Stimulated activated CD4-positive, alpha-beta T cell treated with anti-CD3 and anti-CD28 coated beads, TNF-alpha, amount 100 ng/mL, for 24 hours (primary cell): ENCODE results near the gene NBDY.
"Not testable (repeated sequence)": the region's sequence is repeated elsewhere in the genome, so short reads cannot be mapped to it uniquely, and the experiment has no call there.

ENCODE experiments used
- DNase-seq, 3 experiments: peaks; one replicate each; pipeline ENCODE4 v3.0.0-alpha.2; 2020; ENCODE audit warnings: low read depth in 3 of 3

Gene NBDY

DNA sequence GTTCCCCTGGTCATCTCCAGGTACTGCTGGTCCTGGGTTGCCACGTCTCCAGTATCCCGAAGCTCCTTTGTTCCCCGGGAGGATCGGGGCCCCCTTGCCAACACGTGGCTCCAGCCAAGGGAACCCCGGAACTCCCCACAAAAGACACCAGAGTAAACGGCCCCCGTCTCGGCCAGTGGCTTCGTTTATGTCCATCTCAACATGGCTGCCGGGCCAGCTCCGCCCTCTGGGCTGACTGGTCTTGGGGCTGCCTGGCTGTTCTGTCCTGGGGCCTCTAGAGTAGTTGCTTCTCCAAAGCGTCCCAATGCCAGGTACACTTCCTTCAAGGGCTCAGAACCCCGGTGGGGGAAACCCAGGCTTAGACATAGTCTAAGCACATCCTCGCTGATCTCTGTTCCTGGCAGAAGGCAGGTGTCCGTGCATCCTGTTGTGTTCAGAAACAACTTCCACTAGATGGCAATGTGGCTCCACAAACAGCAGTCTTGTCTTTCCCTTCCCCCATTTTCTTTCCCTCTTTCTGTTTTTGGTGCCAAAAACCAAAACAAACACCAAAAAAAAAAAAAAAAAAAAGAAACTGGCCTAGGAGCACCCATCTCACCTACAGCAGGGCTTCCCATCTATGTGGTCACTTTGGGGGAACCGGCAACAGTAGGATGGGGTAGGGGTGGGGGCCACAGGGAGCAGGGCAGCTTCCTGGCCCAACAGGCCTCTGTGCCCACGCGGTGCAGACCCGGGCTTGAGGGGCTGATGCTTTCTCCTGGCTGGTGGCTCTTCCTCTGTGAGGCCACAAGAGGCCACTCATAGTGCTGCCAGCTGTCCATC is 35.3 kb downstream of the NBDY start:
- peak; percentile 28 to 48 (median 41) for DNase-seq

DNA sequence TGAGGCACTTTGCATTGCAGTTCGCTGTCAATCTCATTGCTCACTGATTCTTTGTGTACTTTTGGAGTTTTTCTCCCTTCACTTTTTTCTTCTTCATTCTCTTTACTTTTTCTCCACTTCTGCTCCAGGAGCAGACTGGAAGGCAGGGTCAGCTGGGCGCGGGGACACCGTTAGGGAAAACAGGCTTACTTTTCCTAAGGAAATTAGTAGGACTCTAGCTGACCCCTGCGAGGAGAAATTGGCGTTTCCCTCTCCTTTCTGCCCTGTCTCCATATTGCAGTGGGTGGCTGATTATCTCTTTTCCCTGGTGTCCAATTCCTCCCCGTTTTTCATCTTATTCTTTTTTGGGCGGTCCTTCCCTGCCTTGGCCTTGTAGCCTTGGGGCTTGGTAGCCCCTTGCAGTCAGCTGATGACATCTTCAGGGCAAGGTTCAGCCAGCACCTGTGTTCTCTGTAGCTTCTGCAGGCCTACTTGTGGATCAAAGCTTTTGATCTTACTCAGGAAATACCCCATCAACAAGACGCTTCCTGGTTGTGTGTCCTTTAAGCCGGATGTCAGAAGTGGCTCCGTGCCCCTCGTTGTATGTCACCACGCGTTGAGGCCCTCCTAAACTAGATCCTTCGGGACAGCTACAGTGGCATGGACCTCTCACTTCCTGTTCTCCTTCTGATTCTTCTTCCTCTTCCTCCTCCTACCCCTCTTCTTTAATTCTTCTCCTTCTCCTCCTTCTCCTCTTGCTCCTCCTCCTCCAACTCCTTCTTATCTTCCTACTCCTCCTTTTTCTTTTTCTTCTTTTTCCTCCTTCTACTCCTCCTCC is 36.1 kb downstream of the NBDY start:
- DNase-seq = no peak

DNA sequence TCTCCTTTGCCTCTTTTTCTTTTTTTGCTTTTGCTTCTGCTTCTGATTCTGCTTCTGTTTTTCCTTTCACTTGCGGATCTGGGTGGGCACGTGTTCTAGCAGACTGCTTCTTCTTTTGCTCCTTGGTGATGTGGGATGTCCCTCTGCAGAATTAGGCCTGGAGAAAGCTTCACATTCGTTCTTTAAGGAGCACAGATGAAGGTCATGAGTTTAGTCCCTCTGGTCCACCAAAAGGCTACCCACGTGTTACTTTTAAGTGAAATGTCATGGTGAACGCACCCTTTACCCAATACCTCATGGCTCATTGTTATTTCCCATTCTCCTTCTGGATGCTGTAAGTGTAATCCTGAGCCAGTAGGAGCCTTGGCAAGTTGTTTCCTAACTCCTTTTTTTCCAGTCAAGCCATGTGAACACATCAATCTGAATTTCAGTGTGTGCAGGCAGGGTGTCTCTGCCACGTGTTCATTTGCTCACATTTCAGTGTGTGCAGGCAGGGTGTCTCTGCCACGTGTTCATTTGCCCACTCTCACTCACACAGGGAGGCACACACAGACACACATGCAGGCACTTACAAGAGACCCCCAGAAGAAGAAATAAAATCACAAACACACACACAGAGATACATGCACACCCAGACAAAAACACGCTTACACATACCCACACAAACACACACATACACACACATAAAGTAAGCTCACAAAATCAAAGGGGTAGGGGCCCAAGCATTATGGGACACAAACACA is 36.9 kb downstream of the NBDY start:
- no peak for DNase-seq

DNA sequence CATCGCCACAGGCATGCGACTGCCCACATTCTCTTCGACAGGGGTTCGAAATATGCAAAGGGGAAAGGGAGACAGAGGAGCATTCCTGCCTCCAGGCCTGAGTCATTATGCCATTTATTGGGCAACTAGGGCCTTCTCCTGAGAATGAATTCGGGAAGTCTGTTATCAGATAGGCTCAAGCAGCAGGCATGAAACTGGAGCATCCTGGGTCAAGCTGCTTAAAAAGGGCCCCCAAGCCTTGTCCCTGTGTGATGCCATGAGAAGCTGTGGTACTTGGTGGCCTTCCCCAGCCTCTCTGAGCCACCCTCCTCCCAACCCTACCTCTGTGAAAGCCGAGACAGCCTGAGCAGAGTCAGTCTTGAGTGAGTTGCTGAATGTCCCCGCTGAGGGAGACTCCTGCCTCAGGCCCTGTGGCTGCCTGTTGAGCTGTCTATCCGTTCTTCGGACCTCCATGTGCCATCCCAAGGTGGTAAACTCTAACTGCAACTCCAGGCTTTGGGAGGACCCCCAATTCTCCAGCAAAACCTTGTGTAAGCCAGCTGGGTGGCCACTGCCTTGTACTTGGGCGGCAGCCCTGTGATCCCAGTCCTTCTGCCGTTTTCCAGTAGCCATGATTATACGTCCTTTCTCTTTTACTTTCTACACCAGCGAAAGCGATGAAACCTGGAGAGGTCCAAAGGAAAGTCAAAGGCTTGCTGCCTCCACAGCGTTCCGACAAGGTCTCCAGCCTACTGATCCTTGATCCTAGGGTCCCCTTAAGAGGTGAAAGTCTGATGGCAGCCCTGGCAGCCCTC is 37.7 kb downstream of the NBDY start:
- no peak for DNase-seq

DNA sequence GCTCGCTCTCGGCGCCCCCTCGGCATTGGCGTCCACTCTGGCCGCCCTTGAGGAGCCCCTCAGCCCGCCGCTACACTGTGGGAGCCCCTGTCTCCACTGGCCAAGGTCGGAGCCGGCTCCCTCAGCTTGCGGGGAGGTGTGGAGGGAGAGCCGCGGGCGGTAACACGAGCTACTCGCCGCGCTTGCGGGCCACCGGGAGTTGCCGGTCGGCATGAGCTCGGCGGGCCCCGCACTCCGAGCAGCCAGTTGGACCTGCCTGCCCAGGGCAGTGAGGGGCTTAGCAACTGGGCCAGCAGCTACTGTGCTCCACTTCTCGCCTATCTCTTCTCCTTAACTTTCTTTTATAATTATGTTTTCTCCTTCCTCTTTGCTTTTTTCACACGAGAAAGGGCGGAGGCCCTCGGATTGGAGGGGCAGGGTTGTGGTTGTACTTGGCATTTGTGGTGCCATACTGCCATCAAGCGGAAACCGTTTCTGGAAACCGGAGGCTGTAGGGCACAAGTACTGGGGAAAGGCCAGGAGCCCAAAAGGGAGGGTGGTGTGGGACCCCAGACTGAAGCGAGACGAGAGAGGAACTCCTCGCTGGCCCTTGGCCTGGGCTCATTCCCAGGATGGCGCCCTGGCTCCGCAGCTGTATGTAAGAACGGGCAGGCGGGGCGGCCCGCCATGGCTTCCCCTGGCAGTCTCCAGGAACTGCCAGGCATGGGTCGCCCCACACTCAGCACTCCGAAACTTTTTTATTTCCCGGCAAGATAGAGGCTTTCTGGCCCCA is 38.5 kb downstream of the NBDY start:
- DNase-seq = not testable (repeated sequence)

DNA sequence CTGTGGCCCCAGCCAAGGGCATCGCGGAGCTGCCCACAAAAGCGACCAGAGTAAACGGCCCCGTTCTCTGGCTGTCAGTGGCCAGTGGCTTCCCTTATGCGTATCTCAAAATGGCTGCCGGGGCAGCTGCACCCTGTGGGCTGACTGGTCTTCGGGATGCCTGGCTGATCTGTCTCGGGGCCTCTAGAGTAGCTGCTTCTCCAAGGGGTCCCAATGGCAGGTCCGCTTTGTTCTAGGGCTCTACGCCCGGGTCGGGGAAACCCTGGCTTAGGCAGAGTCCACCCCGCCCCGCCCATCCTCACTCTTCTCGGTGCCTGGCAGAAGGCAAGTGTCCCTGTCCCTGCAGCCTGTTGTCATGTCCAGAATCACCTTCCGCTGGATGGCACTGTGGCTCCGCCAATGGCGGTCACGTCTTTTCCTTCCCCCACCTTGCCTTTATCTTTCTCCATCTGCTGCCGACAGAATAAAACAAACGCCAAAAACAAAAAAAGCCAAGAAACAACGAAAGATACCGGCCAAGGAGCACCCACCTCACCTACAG is 39.1 kb downstream of the NBDY start:
- not testable (repeated sequence) for DNase-seq

DNA sequence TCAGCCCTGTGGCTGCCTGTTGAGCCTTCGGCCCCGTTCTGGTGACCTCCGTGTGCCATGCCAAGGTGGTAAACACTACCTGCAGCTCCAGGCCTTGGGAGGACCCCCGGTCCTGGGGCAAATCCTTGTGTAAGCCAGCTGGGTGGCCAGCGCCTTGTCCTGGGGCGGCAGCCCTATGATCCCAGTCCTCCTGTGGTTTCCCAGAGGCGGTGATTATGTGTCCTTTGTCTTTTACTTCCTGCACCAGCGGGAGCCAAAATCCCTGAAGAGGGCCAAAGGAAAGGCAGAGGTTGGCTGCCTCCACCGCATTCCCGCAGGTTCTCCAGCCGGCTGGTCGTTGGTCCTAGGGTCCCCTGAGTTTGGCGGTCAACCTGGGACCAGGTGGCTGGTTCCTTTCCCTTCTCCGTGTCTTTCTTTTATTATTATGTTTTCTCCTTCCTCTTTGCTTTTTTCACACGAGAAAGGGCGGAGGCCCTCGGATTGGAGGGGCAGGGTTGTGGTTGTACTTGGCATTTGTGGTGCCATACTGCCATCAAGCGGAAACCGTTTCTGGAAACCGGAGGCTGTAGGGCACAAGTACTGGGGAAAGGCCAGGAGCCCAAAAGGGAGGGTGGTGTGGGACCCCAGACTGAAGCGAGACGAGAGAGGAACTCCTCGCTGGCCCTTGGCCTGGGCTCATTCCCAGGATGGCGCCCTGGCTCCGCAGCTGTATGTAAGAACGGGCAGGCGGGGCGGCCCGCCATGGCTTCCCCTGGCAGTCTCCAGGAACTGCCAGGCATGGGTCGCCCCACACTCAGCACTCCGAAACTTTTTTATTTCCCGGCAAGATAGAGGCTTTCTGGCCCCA is 43.9 kb downstream of the NBDY start:
- DNase-seq = not testable (repeated sequence)

DNA sequence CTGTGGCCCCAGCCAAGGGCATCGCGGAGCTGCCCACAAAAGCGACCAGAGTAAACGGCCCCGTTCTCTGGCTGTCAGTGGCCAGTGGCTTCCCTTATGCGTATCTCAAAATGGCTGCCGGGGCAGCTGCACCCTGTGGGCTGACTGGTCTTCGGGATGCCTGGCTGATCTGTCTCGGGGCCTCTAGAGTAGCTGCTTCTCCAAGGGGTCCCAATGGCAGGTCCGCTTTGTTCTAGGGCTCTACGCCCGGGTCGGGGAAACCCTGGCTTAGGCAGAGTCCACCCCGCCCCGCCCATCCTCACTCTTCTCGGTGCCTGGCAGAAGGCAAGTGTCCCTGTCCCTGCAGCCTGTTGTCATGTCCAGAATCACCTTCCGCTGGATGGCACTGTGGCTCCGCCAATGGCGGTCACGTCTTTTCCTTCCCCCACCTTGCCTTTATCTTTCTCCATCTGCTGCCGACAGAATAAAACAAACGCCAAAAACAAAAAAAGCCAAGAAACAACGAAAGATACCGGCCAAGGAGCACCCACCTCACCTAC is 44.5 kb downstream of the NBDY start:
- DNase-seq = not testable (repeated sequence)

DNA sequence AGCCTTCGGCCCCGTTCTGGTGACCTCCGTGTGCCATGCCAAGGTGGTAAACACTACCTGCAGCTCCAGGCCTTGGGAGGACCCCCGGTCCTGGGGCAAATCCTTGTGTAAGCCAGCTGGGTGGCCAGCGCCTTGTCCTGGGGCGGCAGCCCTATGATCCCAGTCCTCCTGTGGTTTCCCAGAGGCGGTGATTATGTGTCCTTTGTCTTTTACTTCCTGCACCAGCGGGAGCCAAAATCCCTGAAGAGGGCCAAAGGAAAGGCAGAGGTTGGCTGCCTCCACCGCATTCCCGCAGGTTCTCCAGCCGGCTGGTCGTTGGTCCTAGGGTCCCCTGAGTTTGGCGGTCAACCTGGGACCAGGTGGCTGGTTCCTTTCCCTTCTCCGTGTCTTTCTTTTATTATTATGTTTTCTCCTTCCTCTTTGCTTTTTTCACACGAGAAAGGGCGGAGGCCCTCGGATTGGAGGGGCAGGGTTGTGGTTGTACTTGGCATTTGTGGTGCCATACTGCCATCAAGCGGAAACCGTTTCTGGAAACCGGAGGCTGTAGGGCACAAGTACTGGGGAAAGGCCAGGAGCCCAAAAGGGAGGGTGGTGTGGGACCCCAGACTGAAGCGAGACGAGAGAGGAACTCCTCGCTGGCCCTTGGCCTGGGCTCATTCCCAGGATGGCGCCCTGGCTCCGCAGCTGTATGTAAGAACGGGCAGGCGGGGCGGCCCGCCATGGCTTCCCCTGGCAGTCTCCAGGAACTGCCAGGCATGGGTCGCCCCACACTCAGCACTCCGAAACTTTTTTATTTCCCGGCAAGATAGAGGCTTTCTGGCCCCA is 49.3 kb downstream of the NBDY start:
- not testable (repeated sequence) for DNase-seq

DNA sequence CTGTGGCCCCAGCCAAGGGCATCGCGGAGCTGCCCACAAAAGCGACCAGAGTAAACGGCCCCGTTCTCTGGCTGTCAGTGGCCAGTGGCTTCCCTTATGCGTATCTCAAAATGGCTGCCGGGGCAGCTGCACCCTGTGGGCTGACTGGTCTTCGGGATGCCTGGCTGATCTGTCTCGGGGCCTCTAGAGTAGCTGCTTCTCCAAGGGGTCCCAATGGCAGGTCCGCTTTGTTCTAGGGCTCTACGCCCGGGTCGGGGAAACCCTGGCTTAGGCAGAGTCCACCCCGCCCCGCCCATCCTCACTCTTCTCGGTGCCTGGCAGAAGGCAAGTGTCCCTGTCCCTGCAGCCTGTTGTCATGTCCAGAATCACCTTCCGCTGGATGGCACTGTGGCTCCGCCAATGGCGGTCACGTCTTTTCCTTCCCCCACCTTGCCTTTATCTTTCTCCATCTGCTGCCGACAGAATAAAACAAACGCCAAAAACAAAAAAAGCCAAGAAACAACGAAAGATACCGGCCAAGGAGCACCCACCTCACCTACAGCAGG is 50.0 kb downstream of the NBDY start:
- not testable (repeated sequence) for DNase-seq

DNA sequence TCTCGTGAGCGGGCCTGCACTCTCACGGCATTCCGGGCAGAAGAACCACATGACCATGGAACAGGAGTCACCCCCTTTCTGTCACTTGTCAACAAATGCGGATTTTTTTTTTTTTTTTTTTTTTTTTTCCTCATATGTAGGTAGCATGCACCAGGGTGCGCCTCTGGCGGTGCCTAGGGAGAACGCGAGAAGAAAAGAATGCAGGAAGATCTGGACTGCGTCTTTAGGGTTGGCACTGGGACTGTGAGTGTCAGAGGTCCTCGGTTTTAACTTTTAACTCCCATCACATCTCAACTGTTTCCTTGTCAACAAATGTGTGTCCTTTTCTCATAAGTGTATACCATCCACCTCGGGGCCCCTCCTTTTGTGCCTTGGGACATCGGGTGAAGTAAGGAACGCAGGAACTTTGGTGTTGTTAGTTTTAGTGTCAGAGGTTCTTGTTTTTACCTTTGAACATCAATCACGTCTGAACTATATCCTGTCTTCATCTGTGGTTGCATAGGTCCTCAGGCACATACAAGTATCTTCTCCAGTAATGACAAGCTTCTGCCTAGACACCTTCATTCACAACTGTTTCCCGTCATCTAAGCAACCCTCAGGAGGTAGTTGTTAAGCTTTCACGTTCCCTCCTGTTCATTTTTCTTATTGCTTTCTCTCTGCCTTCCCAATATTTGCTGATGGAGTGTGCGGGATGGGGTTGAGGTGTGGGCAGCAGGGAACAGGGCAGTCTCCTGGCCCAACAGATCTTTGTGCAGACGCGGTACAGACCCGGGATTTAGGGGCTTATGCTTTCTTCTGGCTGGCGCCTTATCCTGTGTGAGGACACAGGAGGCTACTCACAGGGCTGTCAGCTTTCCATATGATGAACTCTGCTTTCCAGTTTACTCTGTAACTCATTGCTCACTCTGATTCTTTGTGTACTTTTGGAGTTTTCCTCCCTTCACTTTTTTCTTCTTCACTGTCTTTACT is 51.9 kb downstream of the NBDY start:
- DNase-seq = not testable (repeated sequence)

DNA sequence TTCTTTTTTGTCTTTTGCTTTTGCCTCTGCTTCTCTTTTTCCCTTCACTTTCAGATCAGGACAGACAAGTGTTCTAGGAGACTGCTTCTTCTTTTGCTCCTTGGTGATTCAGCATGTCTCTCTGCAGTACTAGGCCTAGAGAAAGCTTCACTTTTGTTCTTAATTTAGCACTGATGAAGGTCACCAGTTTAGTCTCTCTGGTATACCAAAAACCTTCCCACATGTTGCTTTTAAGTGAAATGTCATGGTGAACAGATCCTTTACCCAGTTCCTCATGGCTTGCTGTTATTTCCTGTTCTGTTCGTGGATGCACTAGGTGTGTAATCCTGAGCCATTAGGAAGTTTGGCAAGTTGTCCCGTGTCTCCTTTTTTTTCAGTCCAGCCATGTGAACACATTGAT is 53.3 kb downstream of the NBDY start:
- DNase-seq = no peak

DNA sequence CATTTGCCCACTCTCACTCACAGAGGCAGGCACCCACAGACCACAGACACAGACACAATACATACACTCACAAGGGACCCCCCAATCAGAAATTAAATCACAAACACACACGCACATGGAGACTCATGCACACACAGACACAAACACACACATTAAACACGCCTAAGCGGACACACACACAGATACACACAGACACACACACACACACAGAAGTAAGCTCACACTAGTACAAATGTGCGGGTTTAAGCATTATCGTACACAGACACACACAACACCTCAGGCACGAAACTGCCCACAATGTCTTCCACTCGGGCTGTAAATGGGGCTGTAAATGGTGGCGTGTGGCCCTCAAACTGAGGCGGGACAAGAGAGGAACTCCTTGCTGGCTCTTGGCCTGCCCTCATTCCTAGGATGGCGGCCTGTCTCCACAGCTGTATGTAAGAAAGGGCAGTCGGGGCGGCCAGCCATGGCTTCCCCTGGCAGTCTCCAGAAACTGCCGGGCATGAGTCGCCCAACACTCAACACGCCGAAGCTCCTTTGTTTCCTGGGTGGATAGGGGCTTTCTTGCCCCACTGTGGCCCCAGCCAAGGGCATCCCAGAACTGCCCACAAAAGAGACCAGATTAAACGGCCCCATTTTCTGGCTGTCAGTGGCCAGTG is 53.9 kb downstream of the NBDY start:
- no peak for DNase-seq

DNA sequence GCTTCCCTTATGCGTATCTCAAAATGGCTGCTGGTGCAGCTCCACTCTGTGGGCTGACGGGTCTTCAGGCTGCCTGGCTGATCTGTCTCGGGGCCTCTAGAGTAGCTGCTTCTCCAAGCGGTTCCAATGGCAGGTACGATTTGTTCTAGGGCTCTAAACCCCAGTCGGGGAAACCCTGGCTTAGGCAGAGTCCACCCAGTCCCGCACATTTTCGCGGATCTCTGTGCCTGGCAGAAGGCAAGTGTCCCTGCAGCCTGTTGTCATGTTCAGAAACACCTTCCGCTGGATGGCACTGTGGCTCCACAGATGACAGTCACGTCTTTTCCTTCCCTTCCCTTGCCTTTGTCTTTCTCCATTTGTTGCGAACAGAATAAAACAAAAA is 54.4 kb downstream of the NBDY start:
- DNase-seq = no peak

DNA sequence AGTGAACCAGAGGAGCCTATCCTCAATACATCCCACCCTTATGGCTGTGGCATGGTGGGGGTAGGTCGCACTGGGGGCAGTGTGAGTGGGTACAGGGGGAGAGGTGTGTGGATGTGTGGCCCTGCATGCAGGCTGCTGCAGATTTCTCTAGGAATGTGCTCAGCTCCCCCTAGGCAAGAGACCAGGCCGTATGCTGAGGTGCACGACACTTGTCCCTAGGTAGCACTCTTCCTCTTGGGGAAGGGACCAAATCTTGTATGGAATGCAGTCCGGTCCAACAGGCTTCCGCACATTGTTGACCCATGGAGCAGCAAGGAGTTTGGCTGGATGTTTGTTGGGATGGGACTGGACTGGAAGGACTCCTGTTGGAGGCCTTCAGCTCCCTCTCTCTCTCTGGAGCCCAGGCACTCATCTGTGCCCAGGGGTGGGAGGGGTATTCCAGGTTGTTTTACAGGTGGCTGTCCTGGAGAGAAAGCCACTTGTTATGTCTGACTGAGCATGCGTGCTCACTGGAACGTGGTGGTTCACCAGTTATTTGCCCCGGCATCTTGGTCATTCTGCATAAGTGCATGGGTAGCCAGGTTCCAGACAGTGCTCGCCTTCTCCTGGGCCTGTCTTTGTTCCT is 55.1 kb downstream of the NBDY start:
- no peak for DNase-seq

DNA sequence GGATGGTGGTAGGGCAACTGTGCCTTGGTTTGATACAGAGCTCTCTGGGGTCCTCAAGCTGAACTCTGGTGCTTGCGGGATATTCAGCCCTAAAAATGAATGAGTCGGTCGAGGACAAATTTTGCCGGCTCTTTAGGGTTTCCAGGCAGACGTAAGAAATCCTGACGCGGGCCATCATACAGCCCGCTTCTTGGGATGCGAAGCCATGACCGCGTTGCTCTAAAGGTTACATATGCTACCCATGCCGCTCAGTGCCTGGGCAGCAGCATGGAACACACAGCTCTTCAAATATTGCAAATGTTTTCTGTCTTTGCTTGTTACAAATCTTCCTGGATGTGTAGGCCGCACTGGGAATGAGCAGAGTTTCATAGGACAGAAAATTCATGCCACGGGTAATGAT is 55.6 kb downstream of the NBDY start:
- DNase-seq = no peak
